HG02938 (cell line): Measurements from ENCODE around the gene MYD88.

Experiments used
- ATAC-seq: cut with Tn5 transposase; IDR thresholded peaks from one replicate; pipeline ENCODE4 v1.9.1; 2021; ENCODE audit warnings: mild to moderate bottlenecking, moderate library complexity; ENCODE audit not compliant: unreplicated experiment

Gene MYD88

GRCh38 chr3:38111696-38112377, 26.6 kb upstream of the MYD88 start:
- no peak for ATAC-seq

GRCh38 chr3:38112378-38112761, 26.1 kb upstream of the MYD88 start:
- ATAC-seq = no peak

DNA sequence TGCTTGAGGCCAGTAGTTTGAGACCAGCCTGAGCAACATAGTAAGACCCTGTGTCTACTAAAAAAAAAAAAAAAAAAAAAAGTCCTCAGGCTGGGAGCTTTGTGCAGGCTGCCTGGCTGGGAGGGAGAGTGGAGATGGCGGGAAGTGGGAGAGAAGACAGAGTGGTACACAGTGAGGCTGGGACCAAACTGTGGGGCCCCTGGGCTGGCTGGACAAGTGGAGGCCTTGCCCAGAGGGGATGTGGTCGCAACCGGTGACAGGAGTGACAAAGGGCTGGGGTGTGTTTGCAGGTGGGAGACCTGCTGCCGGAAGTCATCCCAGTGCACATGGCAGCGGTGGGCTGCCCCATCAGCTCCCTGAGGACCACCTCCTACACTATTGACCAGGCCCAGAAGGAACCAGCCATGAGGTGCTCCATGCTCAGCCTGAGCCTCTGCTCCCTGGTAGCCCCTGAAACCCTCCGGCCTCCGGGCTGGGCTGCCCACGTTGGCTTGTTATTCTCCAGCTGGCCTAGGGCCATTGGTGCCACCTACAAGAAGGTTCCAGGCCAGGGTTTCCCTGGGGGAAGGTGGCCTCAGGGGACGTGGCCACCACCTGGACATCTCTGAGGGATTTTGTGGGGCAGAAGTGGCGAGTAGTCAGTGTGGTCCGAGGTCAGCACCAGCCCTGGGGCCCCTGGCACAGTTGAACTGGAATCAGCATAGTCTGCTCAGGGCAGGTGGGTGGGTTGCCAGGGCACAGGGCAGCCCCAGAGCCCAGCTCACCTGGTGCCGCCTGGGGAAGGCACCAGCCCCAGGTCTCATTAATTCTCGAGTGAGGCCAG, 24.2 kb upstream of the MYD88 start:
- no peak for ATAC-seq

DNA sequence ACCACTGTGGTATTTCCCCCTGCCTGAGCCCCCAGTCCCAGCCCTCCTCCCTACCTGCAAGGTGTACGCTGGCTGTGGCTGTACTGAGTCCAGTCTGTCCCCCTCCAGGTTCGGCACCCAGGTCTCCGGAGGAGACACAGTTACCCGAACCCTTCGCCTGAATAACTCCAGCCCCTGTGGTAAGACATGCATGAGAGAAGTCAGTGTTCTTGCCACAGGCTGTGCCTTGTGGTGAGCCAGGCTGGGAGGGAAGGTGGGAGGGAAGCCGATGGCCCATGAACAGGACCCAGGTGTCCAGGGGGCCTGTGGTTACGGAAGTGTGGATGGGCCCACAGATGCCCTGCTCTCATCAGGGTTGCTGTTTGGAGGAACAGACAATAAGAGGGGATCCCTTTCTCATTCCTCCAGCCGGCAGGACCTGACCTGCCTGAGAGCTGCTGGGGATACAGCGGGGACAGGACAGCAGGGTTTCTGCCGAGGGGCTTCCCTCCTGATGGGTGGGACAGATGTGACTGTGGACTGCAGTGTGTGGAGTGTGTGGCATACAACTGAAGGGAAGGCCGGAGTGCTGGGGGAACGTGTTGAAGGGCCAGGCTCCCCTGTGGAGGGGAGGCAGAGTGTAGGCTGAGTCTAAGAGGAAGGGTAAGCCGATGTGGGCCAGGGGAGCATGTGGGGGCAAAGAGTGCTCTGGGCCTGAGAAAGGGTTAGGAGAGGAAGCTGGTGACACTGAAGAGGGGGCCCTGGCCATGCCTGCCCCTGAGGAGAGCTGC, 23.4 kb upstream of the MYD88 start:
- ATAC-seq = no peak

- no peak for ATAC-seq
Measured at GRCh38 chr3:38115645-38116427, 22.6 kb upstream of the MYD88 start.

- ATAC-seq = no peak
Measured at GRCh38 chr3:38116471-38117162, 21.8 kb upstream of the MYD88 start.

- ATAC-seq = no peak
Measured at GRCh38 chr3:38117163-38117716, 21.2 kb upstream of the MYD88 start.

DNA sequence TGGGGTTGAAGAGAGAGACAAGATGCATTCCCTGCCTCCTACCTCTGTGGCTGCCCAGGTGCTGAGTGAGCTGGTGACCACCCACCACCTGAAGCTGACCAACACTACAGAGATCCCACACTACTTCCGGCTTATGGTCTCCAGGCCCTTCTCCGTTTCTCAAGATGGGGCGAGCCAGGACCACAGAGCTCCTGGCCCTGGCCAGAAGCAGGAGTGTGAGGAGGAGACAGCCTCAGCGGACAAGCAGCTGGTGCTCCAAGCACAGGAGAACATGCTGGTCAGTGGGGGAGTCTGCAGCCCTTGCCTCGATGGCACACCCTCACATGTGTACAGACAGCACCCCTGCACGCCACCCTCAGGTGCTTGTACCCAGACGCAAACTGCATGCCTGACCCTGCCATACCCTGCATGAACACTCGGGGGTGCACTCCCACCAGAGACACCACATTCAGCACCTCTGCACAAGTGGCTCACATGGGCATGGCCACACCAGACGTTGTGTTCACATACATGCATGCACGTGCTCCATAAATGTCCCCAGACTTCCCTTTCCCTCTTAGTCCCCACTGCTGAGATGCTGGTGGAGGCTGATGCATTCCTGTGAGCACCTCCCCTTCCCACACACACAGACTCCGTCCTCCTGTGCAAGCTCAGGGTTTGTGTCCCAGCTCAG, 20.6 kb upstream of the MYD88 start:
- ATAC-seq = peak; percentile 58

- ATAC-seq = no peak
Measured at GRCh38 chr3:38118421-38119247, 19.8 kb upstream of the MYD88 start.

GRCh38 chr3:38119248-38119544, 19.3 kb upstream of the MYD88 start:
- ATAC-seq = no peak

DNA sequence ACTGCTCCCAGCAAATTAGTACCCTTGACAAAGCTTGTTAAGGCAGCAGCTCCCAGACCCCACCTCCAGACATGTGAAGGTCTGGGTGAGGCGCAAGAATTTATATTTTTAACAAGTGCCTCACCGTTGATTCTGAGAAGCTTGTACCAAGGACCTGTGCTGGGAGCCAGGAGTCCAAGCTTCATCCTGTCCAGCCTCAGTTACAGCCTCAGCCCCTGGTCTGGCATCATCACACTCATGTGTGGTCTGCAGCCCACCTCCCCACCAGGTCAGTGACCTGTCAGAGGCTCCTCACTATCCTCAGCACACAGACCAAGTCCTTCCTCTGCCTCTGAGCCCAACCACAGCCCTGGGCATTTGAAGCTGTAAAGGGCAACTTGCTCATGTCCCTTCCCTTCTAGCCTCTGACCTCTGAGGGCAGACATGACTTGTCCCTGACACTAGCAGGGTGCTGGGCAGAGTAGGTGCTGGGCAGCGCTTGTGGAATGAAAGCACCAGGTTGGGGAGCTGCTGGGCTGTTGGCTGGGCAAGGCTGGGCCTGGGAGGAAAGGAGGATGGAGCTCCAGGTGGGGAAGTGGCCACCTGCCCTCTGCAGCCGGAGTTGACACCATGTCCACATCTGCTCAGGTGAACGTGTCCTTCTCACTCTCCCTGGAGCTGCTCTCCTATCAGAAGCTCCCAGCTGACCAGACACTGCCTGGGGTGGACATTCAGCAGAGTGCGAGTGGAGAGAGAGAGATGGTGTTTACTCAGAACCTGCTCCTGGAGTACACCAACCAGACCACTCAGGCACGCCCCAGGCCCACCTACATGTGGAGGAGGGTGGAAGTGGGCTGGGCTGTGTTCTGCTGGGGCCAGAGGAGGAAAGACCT, 18.4 kb upstream of the MYD88 start:
- no peak for ATAC-seq

- no peak for ATAC-seq
Measured at GRCh38 chr3:38120693-38121450, 17.6 kb upstream of the MYD88 start.

DNA sequence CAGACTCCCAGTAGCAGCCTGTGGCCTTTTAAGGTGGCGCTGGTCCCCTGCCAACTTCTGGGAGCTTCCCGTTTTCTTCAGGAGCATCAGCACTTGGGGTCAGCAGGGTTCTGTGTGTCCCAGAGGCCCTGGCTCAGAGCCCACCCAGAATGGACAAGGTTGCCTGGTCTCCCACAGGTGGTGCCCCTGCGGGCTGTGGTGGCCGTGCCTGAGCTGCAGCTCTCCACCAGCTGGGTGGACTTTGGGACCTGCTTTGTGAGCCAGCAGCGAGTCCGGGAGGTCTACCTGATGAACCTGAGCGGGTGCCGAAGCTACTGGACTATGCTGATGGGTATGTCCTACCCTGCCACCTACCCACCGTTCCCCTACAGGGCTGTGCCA, 17.0 kb upstream of the MYD88 start:
- no peak for ATAC-seq

GRCh38 chr3:38121832-38122461, 16.5 kb upstream of the MYD88 start:
- no peak for ATAC-seq

GRCh38 chr3:38122712-38123290, 15.7 kb upstream of the MYD88 start:
- no peak for ATAC-seq
